Measurements from ENCODE around the gene SH3TC2.

Gene SH3TC2

GRCh38 chr5:148980731-148981130 is 82.1 kb downstream of the SH3TC2 start:
- Mint-ChIP-seq H3K27ac (no peak overlapping the region), H3K27me3 (peaks cover 8% of the 10 kb centered on the region), H3K36me3 (no peaks in the 10 kb centered on the region), H3K9me3 (no peaks in the 10 kb centered on the region), H3K4me3 (no peak overlapping the region), H3K4me1 (no peaks in the 10 kb centered on the region)

GRCh38 chr5:148979083-148979723 is 83.7 kb downstream of the SH3TC2 start:
- no peak overlapping the region for H3K4me3 Mint-ChIP-seq
- no peaks in the 10 kb centered on the region for H3K4me1 Mint-ChIP-seq
- H3K27ac Mint-ChIP-seq, result no peak overlapping the region
- no peaks in the 10 kb centered on the region for H3K36me3 Mint-ChIP-seq
- H3K27me3 Mint-ChIP-seq, result peaks cover 6% of the 10 kb centered on the region
- no peaks in the 10 kb centered on the region for H3K9me3 Mint-ChIP-seq

GRCh38 chr5:148978370-148979082 is 84.3 kb downstream of the SH3TC2 start:
- Mint-ChIP-seq H3K27me3 (peaks cover 4% of the 10 kb centered on the region), H3K27ac (no peak overlapping the region), H3K9me3 (no peaks in the 10 kb centered on the region), H3K36me3 (no peaks in the 10 kb centered on the region), H3K4me1 (no peaks in the 10 kb centered on the region), H3K4me3 (no peak overlapping the region)

- H3K4me1 Mint-ChIP-seq, result no peaks in the 10 kb centered on the region
- no peaks in the 10 kb centered on the region for H3K36me3 Mint-ChIP-seq
- peaks cover 1% of the 10 kb centered on the region for H3K27me3 Mint-ChIP-seq
- H3K9me3 Mint-ChIP-seq, result no peaks in the 10 kb centered on the region
- no peak overlapping the region for H3K4me3 Mint-ChIP-seq
- no peak overlapping the region for H3K27ac Mint-ChIP-seq
These were observed 86.1 kb downstream of the SH3TC2 start for GRCh38 chr5:148976569-148977381.

- Mint-ChIP-seq H3K4me1 (no peaks in the 10 kb centered on the region), H3K4me3 (no peak overlapping the region), H3K27ac (no peak overlapping the region), H3K36me3 (no peaks in the 10 kb centered on the region), H3K9me3 (no peaks in the 10 kb centered on the region), H3K27me3 (no peaks in the 10 kb centered on the region)
These were observed 88.1 kb downstream of the SH3TC2 start for GRCh38 chr5:148974642-148975327.

GRCh38 chr5:148973455-148973854 is 89.4 kb downstream of the SH3TC2 start:
- Mint-ChIP-seq H3K27me3 (no peaks in the 10 kb centered on the region), H3K9me3 (no peaks in the 10 kb centered on the region), H3K4me1 (no peaks in the 10 kb centered on the region), H3K27ac (no peak overlapping the region), H3K4me3 (no peak overlapping the region), H3K36me3 (no peaks in the 10 kb centered on the region)

GRCh38 chr5:148972974-148973374 is 89.9 kb downstream of the SH3TC2 start:
- Mint-ChIP-seq H3K4me1 (no peaks in the 10 kb centered on the region), H3K27ac (no peak overlapping the region), H3K9me3 (no peaks in the 10 kb centered on the region), H3K36me3 (no peaks in the 10 kb centered on the region), H3K27me3 (no peaks in the 10 kb centered on the region), H3K4me3 (no peak overlapping the region)

GRCh38 chr5:148972396-148972795 is 90.5 kb downstream of the SH3TC2 start:
- no peaks in the 10 kb centered on the region for H3K4me1 Mint-ChIP-seq
- no peaks in the 10 kb centered on the region for H3K9me3 Mint-ChIP-seq
- no peaks in the 10 kb centered on the region for H3K27me3 Mint-ChIP-seq
- no peaks in the 10 kb centered on the region for H3K36me3 Mint-ChIP-seq
- H3K27ac Mint-ChIP-seq, result no peak overlapping the region
- H3K4me3 Mint-ChIP-seq, result no peak overlapping the region

- Mint-ChIP-seq H3K36me3 (no peaks in the 10 kb centered on the region), H3K27ac (no peak overlapping the region), H3K27me3 (no peaks in the 10 kb centered on the region), H3K4me1 (no peaks in the 10 kb centered on the region), H3K4me3 (no peak overlapping the region), H3K9me3 (no peaks in the 10 kb centered on the region)
These were observed 92.0 kb downstream of the SH3TC2 start for GRCh38 chr5:148970876-148971275.

GRCh38 chr5:148970228-148970627 is 92.6 kb downstream of the SH3TC2 start:
- no peak overlapping the region for H3K27ac Mint-ChIP-seq
- H3K4me3 Mint-ChIP-seq, result no peak overlapping the region
- H3K27me3 Mint-ChIP-seq, result no peaks in the 10 kb centered on the region
- no peaks in the 10 kb centered on the region for H3K9me3 Mint-ChIP-seq
- H3K36me3 Mint-ChIP-seq, result no peaks in the 10 kb centered on the region
- H3K4me1 Mint-ChIP-seq, result no peaks in the 10 kb centered on the region

- Mint-ChIP-seq H3K27ac (no peak overlapping the region), H3K4me3 (no peak overlapping the region), H3K9me3 (no peaks in the 10 kb centered on the region), H3K36me3 (no peaks in the 10 kb centered on the region), H3K27me3 (no peaks in the 10 kb centered on the region), H3K4me1 (no peaks in the 10 kb centered on the region)
These were observed 93.6 kb downstream of the SH3TC2 start for GRCh38 chr5:148969291-148969690.

GRCh38 chr5:148968311-148968710 is 94.6 kb downstream of the SH3TC2 start:
- Mint-ChIP-seq H3K9me3 (no peaks in the 10 kb centered on the region), H3K4me3 (no peak overlapping the region), H3K27ac (no peak overlapping the region), H3K36me3 (no peaks in the 10 kb centered on the region), H3K4me1 (no peaks in the 10 kb centered on the region), H3K27me3 (no peaks in the 10 kb centered on the region)

- H3K36me3 Mint-ChIP-seq, result no peaks in the 10 kb centered on the region
- no peak overlapping the region for H3K27ac Mint-ChIP-seq
- H3K9me3 Mint-ChIP-seq, result no peaks in the 10 kb centered on the region
- H3K27me3 Mint-ChIP-seq, result no peaks in the 10 kb centered on the region
- no peaks in the 10 kb centered on the region for H3K4me1 Mint-ChIP-seq
- no peak overlapping the region for H3K4me3 Mint-ChIP-seq
These were observed 95.1 kb downstream of the SH3TC2 start for GRCh38 chr5:148967783-148968182.

- Mint-ChIP-seq H3K4me1 (no peaks in the 10 kb centered on the region), H3K4me3 (no peak overlapping the region), H3K27ac (no peak overlapping the region), H3K9me3 (no peaks in the 10 kb centered on the region), H3K36me3 (no peaks in the 10 kb centered on the region), H3K27me3 (no peaks in the 10 kb centered on the region)
These were observed 95.9 kb downstream of the SH3TC2 start for GRCh38 chr5:148966938-148967337.

GRCh38 chr5:148966348-148966747 is 96.5 kb downstream of the SH3TC2 start:
- Mint-ChIP-seq H3K27ac (no peak overlapping the region), H3K27me3 (no peaks in the 10 kb centered on the region), H3K4me1 (no peaks in the 10 kb centered on the region), H3K36me3 (no peaks in the 10 kb centered on the region), H3K4me3 (no peak overlapping the region), H3K9me3 (no peaks in the 10 kb centered on the region)

Data from activated naive CD4-positive, alpha-beta T cell treated with anti-CD3 and anti-CD28 coated beads, Interleukin-2, amount 50 U/mL, for 24 hours (primary cell).